HG03280 (cell line): ENCODE data around the gene R3HCC1L.
"Not testable (repeated sequence)": the region's sequence is repeated elsewhere in the genome, so short reads cannot be mapped to it uniquely, and the experiment has no call there.

Source experiments
- ATAC-seq: cut with Tn5 transposase; IDR thresholded peaks from one replicate; pipeline ENCODE4 v1.9.1; 2021; ENCODE audit warnings: mild to moderate bottlenecking, moderate library complexity; ENCODE audit not compliant: unreplicated experiment

R3HCC1L gene

GRCh38 chr10:98170249-98171117 is 36.0 kb downstream of the R3HCC1L start:
- ATAC-seq: no peak

DNA sequence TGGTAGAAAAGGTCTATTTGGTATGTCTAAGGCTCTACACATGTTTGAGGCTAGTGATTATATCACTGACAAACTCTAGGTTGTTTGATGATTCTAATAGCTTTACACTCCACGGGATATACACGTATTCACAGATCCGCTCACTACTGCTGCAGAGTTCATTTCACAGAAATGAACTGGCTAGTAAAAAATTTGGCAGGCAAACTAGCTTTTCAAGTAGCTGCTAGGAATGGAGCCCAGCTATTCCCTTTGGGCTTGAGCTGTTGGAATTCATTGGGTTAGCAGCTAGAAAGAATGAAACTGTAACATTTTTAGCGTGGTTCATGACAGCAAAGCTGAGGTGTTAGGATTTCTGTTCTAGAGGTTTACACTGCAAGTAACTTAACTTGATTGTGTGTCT is 37.6 kb downstream of the R3HCC1L start:
- ATAC-seq: no peak

DNA sequence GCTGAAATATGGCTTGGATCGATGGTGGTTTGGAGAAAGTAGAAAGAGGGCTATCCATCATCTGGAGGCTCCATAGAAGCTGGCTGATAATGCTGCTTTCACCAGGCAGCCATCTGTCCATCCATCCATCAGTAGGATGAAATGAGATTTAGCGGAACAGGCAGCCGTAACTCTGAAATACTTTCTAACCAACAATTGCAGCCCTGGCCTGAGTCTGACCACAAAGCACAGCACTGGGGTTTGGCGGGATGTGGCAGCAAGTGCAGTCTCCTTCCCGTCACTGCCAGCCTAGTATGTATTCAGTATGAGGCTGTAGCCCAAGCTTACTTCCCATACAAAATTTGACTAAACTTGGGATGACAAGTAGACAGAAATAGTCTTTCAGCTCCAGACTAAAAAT is 38.0 kb downstream of the R3HCC1L start:
- ATAC-seq: no peak

GRCh38 chr10:98173260-98173659 is 38.8 kb downstream of the R3HCC1L start:
- no peak for ATAC-seq

GRCh38 chr10:98182351-98182915 is 48.0 kb downstream of the R3HCC1L start:
- not testable (repeated sequence) for ATAC-seq

DNA sequence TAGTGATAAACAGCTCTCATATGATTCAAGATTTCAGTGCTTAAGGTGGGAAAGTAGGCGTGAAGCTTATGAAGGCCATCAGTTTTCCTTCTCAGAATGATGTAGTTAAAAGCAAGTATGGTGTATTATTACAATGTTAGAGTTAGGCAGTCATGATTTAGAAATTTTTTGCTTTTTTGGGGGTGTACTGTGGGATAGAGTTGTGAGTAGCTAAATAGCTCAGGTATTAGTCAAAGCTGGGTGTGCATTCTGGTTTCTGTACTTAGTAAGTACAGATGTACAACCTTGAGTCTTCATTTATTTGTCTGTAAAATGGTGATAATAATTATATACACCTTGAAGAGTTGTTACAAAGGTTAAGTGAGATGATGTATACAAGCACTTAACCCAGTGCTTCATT is 52.2 kb downstream of the R3HCC1L start:
- no peak for ATAC-seq

DNA sequence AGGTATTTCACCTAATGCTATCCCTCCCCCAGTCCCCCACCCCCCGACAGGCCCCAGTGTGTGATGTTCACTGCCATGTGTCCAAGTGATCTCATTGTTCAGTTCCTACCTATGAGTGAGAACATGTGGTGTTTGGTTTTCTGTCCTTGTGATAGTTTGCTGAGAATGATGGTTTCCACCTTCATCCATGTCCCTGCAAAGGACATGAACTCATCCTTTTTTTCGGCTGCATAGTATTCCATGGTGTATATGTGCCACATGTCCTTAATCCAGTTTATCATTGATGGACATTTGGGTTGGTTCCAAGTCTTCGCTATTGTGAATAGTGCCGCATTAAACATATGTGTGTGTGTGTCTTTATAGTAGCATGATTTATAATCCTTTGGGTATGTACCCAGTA is 56.3 kb downstream of the R3HCC1L start:
- not testable (repeated sequence) for ATAC-seq

DNA sequence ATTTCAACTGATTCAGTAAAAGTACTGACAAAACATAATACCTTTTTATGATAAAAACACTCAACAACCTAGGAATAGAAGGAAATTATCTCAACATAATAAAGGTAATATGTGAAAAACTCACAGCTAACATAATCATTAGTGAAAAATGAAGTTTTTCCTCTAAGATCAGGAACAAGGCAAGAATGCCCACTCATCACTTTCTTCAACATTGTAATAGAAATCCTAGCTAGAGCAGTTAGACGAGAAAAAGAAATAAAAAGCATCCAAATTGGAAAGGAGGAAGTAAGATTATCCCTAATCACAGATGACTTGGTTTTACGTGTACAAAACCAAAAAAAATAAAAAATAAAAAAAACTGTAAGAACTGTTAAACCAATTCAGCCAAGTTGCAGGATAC is 58.6 kb downstream of the R3HCC1L start:
- ATAC-seq: no peak

DNA sequence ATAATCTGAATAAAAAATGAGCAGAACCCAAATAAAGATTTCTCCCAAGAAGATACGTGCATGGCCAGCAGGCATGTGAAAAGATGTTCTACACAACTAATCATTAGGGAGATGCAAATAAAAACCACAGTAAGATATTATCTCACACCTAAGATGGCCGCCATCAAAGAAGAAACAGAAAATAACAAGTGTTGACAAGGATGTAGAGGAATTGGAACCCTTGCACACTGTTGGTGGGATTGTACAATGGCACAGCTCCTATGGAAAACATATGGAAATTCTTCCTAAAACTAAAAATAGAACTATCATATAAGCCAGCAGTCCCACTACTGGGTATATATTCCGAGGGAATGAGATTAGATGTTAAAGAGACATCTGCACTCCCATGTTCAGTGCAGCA is 60.2 kb downstream of the R3HCC1L start:
- ATAC-seq: no peak

- ATAC-seq: no peak
Measured at GRCh38 chr10:98195120-98195519, 60.7 kb downstream of the R3HCC1L start.

DNA sequence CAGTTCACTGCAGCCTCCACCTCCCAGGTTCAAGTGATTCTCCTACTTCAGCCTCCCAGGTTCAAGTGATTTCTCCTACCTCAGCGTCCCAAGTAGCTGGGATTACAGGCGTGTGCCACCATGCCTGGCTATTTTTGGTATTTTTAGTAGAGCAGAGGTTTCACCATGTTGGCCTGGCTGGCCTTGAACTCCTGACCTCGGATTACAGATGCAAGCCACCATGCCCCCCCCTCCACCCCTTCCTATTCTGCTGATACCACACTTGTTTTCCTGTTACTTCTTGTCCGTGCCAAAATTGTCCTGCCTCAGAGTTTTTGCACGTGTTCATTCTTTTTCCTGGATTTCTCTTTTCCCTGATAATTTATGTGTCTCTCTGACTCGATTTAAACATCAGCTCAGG is 62.5 kb downstream of the R3HCC1L start:
- no peak for ATAC-seq

DNA sequence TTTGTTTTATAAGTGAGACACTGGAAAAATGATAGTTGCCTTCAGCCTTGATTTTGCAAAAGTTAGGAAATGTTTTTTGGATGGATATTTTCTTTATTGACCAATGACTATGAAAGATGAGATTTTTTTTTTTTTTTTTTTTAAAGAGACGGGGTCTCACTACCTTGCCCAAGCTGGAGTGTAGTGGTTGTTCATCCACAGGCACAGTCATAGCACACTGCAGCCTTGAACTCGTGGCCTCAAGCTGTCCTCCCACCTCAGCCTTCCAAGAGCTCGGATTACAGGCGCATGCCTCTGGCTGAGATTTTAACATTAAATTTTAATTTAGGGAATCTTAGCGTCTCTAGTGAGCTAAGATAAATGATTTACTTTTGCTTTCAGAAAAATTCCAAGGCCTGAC is 67.3 kb downstream of the R3HCC1L start:
- ATAC-seq: no peak

GRCh38 chr10:98202378-98202777 is 67.9 kb downstream of the R3HCC1L start:
- no peak for ATAC-seq

- no peak for ATAC-seq
Measured at GRCh38 chr10:98205351-98205750, 70.9 kb downstream of the R3HCC1L start.

GRCh38 chr10:98208925-98209324 is 74.5 kb downstream of the R3HCC1L start:
- ATAC-seq: no peak

GRCh38 chr10:98209441-98209840 is 75.0 kb downstream of the R3HCC1L start:
- ATAC-seq: no peak

DNA sequence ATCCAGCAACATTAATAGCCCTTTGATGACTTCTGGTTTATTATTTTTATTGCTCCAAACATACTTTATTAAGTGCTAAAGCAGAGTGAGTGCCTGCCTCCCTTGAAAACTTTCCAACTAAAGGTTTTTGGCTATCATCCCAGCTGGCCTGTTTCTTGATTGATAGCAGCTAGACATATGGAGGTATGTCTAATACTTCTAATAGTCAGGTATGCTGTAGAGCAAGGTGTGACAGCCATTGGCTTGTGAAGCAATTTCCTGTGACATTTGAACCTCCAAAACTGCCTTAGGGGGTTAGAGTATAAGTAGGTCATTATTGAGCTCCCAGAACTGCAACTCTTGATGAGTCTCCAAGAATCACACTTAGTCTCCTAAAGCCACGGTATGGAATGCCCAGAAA is 77.7 kb downstream of the R3HCC1L start:
- no peak for ATAC-seq

DNA sequence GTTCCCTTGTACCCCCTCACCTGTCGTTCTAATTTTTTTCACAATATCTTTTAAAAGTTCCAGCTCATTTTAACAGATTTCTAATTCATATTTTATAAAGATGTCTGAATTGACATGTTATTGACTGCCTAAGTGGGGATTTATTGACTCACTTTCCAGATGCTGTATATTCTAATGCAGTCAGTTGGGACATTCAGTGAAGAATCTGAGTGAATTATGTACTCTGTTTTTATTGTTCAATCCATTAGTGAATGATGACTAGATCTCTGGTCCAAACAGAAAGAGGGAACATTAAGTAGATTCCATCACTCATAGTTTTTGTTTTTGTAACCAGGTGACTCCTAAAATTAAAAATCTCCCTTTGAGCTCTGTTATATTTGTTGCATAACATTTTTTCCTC is 79.3 kb downstream of the R3HCC1L start:
- no peak for ATAC-seq

DNA sequence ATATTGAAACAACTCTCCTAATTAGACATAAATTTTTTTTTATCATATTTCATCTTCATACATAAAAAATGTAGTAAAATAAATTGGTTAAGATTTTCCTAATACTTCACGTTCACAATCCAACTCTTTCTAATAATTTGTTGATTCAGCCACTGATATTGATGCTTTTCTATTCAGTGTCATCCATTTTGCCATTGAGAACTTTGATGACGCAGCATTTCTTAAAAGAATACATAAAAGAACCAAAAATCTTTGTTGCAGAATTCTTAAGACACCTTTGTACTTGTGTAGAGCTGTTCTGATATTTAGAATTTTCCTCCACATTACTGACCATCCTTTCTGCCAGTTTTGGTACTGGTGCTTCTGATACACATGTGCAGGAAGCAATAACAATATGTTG is 80.9 kb downstream of the R3HCC1L start:
- ATAC-seq: no peak

DNA sequence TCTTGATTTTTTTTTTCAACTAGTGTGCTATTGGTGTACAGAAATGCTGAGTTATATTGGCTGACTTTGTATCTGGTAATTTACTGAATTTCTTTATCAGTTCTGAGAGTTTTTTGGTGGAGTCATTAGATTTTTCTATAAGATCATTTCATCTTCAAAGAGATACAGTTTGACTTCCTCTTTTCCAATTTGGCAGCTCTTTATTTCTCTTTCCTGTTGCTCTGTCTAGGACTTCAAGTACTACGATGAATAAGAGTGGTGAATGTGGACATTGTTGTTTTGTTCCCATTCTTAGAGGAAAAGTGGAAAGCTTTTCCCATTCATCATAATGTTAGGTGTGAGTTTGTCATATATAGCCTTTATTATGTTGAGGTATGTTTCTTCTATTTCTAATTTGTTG is 83.3 kb downstream of the R3HCC1L start:
- ATAC-seq: no peak

DNA sequence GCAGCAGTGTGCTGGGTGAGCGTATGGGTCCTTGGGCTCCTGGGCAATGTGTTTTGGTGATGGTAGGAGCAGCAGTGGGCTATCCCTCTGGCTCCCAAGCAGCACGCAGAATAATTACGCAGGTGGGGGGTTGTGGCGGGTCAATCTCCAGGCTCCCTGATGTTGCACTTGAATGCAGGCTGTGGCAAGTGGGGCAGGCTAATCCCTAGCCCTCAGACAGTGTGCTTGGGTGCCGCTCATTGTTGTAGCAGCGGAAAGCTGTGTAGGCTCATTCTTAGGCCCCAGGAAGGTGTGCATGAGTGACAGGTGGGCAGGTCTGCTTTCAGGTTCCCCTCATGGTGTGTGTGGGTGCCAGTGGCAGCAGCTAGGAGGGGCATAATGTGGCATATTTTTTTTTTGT is 89.4 kb downstream of the R3HCC1L start:
- ATAC-seq: no peak

DNA sequence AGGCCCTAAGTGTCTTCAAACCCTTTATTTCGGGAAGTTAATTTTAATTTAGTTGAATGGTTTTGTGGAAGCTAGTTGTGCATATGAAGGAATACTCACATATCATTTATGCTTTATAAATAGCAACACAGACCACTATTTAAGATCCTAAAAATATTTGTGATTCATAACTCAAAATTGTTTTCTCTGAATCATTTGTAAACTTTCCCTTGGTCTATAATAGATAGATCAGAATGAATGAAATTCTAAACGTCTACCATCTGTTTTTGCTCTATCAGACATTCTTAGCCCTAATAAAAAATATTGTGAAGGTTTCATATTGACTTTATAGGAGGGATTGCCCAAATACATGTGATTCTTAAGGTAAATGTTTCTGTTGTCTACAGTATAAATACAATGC is 90.1 kb downstream of the R3HCC1L start:
- no peak for ATAC-seq

GRCh38 chr10:98224996-98225395 is 90.5 kb downstream of the R3HCC1L start:
- no peak for ATAC-seq
